Measurements from ENCODE around the gene TRAPPC3.
"Not testable (repeated sequence)": the region's sequence is repeated elsewhere in the genome, so short reads cannot be mapped to it uniquely, and the experiment has no call there.

The TRAPPC3 gene

DNA sequence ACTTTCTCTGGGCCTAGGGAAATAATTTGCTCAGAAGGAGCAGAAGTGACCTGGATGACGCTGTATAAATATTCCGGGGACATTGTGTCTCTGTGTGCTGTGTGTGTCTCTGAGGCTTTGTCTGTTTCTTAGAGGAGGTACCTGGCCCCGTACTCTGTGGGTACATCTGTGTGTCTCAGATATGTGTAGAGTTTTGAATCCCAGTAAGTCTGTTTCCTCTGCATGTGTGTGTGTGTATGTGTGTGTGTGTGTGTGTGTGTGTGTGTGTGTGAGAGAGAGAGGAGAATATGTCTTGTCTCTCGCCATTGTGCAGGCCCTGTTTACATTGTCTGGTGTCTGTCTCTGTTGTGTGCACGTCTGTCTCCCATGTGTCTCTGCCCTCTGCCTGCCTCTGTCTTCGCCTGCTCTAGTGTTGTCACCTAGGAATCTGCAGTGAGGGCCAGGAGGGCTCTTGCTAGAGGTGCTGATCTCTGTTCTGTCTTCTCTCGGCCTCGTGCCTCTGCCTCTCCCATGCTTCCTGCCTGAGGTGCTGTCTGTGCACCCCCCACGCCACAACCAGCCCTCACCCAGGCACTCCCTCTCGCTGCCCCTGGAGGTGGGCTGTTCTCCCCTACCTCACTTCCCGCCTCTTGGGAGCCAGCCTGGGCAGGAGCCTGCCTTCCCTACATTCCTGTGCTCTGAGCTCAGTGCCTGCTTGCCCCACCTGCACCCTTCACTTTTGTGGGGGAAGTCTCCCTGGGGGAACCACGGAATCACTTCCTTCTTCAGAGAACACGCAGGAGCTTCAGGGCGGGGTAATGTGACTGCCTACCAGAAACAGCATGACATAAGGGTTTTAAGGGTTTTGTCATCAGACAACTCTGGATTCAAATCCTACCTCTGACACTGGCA lies 12.6 kb upstream of the TRAPPC3 start:
- peak overlapping the region; percentile 89 to 99 (median 98) for H3K4me2 ChIP-seq
- TF ChIP-seq Cebpa-rat (IDR thresholded peaks at IDR 0.05), result no peak

DNA sequence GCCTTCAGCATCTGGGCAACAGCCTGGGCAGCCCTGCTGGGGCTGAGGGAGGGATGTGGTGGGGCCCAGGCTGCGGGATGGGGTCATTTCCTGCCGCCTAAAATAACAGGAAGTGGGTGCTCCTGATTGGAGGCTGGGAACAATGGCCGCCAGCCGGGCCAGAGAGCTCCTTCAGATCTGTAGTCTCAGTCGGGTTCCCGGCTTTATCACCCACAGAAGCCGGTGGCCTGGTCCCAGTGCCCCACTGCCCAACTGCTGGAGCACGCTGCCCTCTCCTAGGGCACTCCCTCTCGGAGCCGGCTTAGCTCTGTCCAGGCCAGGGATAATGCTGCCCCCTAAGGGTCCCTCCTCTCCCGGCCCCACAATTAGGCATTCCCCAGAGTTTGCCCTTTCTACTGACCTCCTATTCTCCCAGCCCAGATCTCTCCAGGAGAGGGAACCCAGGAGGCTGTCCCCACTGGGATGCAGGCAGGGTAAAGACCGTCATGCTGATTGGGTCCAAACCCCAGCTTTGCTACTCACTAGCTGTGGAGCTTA lies 11.7 kb upstream of the TRAPPC3 start:
- peaks cover 56 to 86% (median 62%) of the 10 kb centered on the region in 10 experiments for H3K4me1 ChIP-seq
- peak overlapping the region; percentile 89 to 99 (median 98) for H3K4me2 ChIP-seq
- H3K36me3 ChIP-seq, result peaks cover 15 to 64% (median 41%) of the 10 kb centered on the region in 11 experiments; a peak in 20 of 22 replicates
- TF ChIP-seq Cebpa-rat (IDR thresholded peaks at IDR 0.05), result no peak
- H3K9me3 ChIP-seq (replicated peaks in 1 of 11), result no peaks in the 10 kb centered on the region
- peak overlapping the region; percentile 74 to 99 (median 95) for H3K27ac ChIP-seq
- no peaks in the 10 kb centered on the region for H3K27me3 ChIP-seq
- peaks cover 70 to 95% (median 89%) of the 10 kb centered on the region in 11 experiments for H4K20me1 ChIP-seq
- H3K4me3 ChIP-seq, result peak overlapping the region; percentile 43 to 68 (median 60)
- peak overlapping the region; percentile 79 to 100 (median 89) for H3K9ac ChIP-seq

More for the DNA sequence above, 12.6 kb upstream of the TRAPPC3 start:
- Histone ChIP-seq H4K20me1 (peaks cover 79 to 100% (median 95%) of the 10 kb centered on the region in 11 experiments), H3K36me3 (peaks cover 21 to 72% (median 49%) of the 10 kb centered on the region in 11 experiments; a peak in 21 of 22 replicates), H3K27ac (peak overlapping the region; percentile 74 to 99 (median 95); a peak in 21 of 22 replicates), H3K4me1 (peaks cover 56 to 92% (median 65%) of the 10 kb centered on the region in 10 experiments), H3K4me3 (peak overlapping the region; percentile 43 to 68 (median 60); a peak in 19 of 20 replicates), H3K9me3 (replicated peaks in 1 of 11) (no peaks in the 10 kb centered on the region), H3K9ac (peak overlapping the region; percentile 79 to 100 (median 89)), H3K27me3 (no peaks in the 10 kb centered on the region)

DNA sequence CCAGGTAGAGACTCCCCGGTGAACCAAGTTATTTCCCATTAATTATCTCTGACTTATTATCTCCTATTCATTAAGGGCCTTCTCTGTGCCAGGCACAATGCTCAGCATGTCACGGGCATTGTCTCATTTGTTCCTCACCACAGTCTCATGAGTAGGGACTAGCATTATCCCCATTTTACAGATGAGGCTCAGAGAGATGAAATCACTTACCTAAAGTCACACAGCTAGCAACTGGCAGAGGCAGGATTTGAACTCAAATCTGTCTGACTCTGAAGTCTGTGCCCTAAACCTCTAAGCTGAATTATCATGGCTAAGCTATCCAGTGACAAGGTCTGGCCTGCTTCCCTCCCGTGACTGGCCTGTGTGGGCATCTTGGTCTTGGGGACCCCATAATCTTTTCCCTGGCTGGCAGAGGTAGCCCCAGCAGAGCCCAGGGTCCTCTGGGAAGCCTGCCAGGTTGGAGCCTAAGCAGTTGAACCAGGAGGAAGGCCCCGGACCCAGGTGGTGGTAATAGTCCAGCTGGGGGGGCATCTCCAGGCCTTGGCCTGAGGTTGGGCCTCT lies 11.2 kb upstream of the TRAPPC3 start:
- Histone ChIP-seq H3K9me3 (replicated peaks in 1 of 11) (no peaks in the 10 kb centered on the region), H3K4me1 (peaks cover 56 to 80% (median 60%) of the 10 kb centered on the region in 10 experiments), H3K4me3 (peak overlapping the region; percentile 43 to 68 (median 60)), H3K36me3 (peaks cover 15 to 58% (median 36%) of the 10 kb centered on the region in 11 experiments; a peak in 20 of 22 replicates), H3K27me3 (no peaks in the 10 kb centered on the region), H3K9ac (peak overlapping the region; percentile 79 to 100 (median 89)), H3K27ac (peak overlapping the region; percentile 74 to 99 (median 95)), H3K4me2 (peak overlapping the region; percentile 89 to 99 (median 98)), H4K20me1 (peaks cover 65 to 89% (median 83%) of the 10 kb centered on the region in 11 experiments)
- no peak for TF ChIP-seq Cebpa-rat (IDR thresholded peaks at IDR 0.05)

DNA sequence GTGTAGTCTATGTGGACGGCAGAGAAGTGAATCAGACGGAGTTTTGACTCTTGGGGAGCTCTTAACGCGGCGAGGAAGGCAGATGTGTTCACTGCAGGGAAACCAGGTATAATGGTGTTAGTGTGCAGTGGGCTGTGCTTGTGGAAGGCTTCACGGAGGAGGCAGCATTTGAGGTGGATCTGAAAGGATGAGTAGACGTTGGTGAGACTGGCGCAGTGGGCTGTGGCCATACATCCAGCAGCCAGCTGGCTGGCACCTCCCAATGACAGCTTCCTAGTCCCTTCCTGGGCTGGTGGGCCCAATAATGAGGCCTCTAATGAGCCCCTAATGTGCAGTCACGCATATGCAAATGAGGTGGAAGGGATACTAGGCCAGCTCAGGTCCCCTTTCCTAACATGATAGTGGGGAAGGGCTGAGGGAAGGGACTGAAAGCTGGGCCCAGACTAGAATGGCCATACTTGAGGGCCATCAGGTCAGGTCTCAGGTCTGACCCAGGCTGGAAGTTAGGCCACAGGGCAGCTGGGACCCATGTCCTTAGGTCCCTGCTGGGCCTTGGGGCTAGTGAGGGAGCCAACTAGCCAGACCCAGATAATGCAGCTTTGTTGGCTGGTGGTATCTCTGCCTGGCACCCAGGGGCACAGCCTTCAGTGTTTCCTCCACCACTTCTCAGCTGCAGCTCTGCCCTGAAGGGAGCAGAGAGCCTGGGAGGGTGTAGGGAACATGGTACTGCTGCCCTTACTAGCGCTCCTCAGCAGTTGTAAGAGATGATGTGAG lies 10.5 kb upstream of the TRAPPC3 start:
- peak overlapping the region; percentile 74 to 99 (median 95); a peak in 21 of 22 replicates for H3K27ac ChIP-seq
- peak overlapping the region; percentile 89 to 99 (median 98) for H3K4me2 ChIP-seq
- peak overlapping the region; percentile 79 to 100 (median 89) for H3K9ac ChIP-seq
- H3K4me3 ChIP-seq, result peak overlapping the region in 8 of 10 experiments; percentile 51 to 68 (median 60); a peak in 13 of 20 replicates
- peaks cover 61 to 79% (median 65%) of the 10 kb centered on the region in 10 experiments for H3K4me1 ChIP-seq
- H3K27me3 ChIP-seq, result no peaks in the 10 kb centered on the region
- H3K36me3 ChIP-seq, result peaks cover 15 to 51% (median 31%) of the 10 kb centered on the region in 11 experiments; a peak in 18 of 22 replicates
- no peak for TF ChIP-seq Cebpa-rat (IDR thresholded peaks at IDR 0.05)
- H4K20me1 ChIP-seq, result peaks cover 58 to 83% (median 76%) of the 10 kb centered on the region in 11 experiments
- H3K9me3 ChIP-seq (replicated peaks in 1 of 11), result no peaks in the 10 kb centered on the region

DNA sequence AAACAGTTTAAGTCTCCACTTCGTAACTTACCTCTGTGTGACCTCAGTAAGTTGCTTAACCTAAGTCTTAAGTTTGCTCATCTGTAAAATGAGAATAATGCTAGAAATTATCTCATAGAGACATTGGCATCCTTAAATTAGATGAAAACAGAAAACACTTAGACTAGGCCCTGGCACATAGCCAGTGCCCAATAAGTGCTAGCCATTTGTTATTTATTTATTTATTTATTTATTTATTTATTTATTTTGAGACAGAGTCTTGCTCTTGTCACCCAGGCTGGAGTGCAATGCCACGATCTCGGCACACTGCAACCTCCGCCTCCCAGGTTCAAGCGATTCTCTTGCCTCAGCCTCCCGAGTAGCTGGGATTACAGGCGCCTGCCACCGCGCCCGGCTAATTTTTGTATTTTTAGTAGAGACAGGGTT lies 9.6 kb upstream of the TRAPPC3 start:
- peak overlapping the region; percentile 98 to 100 (median 100); a peak in 21 of 22 replicates for H3K9ac ChIP-seq
- H4K20me1 ChIP-seq, result peaks cover 49 to 73% (median 67%) of the 10 kb centered on the region in 11 experiments
- not testable (repeated sequence) for H3K27me3 ChIP-seq; H3K9me3 ChIP-seq (replicated peaks in 1 of 11)
- H3K27ac ChIP-seq, result peak overlapping the region in 8 of 11 experiments; percentile 93 to 100 (median 99); a peak in 10 of 22 replicates
- H3K4me2 ChIP-seq, result peak overlapping the region; percentile 89 to 99 (median 98)
- H3K36me3 ChIP-seq, result peaks cover 6 to 42% (median 21%) of the 10 kb centered on the region in 11 experiments; a peak in 16 of 22 replicates
- H3K4me1 ChIP-seq, result peaks cover 71 to 79% (median 75%) of the 10 kb centered on the region in 10 experiments
- peak overlapping the region in 8 of 10 experiments; percentile 92 to 100 (median 100); a peak in 11 of 20 replicates for H3K4me3 ChIP-seq

DNA sequence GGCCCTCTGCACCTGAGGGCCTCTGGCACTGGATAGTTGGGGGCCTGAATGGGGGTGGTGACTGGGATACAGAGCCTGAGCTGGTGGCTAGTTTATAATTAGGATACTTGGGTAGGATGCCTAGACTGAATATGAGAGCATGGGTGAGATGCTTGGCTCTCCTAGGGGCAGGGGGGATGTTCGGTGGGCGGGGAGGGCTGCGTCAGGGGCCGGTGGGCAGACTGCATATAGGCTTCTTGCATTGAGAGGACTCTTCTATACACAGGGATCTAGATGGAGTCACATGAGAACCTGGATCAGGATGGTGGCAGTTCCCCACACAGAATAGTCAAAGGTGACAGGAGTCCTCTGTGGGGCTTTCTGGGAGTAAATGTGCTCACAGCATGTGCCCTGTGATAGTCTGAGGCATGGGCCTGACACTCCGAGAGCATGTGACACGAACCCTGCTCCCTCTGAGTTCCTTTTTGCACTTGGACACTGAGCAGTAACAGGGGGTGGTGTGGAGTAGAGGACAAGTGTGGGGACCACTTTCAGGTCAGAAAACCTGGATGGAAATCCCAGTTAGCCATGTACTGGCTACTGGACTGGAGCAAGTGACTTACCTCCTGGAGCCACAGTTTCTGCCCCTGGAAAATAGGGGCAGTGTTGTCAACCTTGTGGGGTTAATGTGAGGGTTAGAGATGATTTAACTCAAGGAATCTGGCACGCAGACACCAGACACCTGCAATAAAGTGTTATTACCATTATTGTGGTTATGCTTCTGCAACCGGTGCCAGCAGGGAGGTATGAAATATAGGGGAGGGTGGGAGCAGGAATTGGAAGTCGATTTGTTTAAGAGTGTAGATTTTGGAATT lies 8.9 kb upstream of the TRAPPC3 start:
- Histone ChIP-seq H3K27me3 (no peaks in the 10 kb centered on the region), H3K27ac (peak overlapping the region; percentile 98 to 100 (median 99); a peak in 21 of 22 replicates), H3K4me1 (peaks cover 73 to 81% (median 79%) of the 10 kb centered on the region in 10 experiments), H3K9ac (peak overlapping the region; percentile 98 to 100 (median 100)), H3K4me3 (peak overlapping the region; percentile 92 to 100 (median 100)), H3K9me3 (replicated peaks in 1 of 11) (no peaks in the 10 kb centered on the region), H3K4me2 (peak overlapping the region; percentile 89 to 99 (median 98)), H3K36me3 (peaks cover 0 to 35% (median 20%) of the 10 kb centered on the region in 11 experiments; a peak in 14 of 22 replicates), H4K20me1 (peaks cover 42 to 67% (median 60%) of the 10 kb centered on the region in 11 experiments)
- TF ChIP-seq Cebpa-rat (IDR thresholded peaks at IDR 0.05), result no peak

DNA sequence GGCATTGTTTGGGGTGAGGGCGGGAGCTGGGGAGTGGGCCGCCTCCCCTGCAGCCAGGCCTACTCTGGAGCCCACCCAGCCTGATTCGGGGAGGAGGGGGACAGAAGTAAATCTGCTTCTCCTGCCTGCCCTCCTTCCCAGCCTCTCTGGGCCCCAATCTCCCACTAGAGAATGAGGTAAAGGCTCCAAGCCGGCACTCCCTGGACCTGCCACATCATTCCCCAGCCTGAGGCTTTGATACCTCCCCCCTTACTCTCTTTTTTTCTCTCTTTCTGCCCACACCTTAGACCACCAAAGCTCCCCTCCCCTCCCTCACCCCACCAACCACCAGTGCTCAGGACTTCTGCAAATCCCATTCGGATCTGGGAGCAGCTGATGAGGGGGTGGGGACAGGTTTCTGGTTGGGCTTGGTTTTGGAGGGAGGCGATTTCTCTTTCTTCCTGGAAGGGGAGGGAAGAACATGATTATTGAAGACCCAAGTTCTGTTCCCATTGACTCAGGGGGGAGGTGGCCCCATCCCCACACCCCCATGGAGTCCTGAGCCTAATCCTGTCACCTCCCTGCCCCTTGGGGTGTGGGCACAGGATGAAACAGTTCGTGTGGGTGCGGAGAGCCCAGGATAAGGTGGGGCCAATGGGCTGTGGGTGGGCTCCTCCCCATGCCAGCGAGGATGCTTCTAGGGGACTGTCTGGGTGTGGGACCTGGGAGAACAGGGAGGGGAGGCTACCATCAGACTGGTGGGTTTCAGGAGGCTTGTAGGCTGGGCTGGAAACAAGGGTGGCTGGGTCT lies 8.0 kb upstream of the TRAPPC3 start:
- Histone ChIP-seq H3K27ac (peak overlapping the region; percentile 98 to 100 (median 99); a peak in 21 of 22 replicates), H3K9me3 (replicated peaks in 1 of 11) (no peaks in the 10 kb centered on the region), H3K27me3 (no peaks in the 10 kb centered on the region), H3K4me2 (peak overlapping the region; percentile 89 to 99 (median 98)), H3K36me3 (peaks cover 0 to 27% (median 20%) of the 10 kb centered on the region in 11 experiments; a peak in 14 of 22 replicates), H3K4me3 (peak overlapping the region; percentile 92 to 100 (median 100)), H4K20me1 (peaks cover 33 to 58% (median 52%) of the 10 kb centered on the region in 11 experiments), H3K4me1 (peaks cover 73 to 82% (median 80%) of the 10 kb centered on the region in 10 experiments), H3K9ac (peak overlapping the region; percentile 98 to 100 (median 100))
- no peak for TF ChIP-seq Cebpa-rat (IDR thresholded peaks at IDR 0.05)
